ENCODE data around the gene PTPRM.
"Not testable (repeated sequence)": the region's sequence is repeated elsewhere in the genome, so short reads cannot be mapped to it uniquely, and the experiment has no call there.

Gene PTPRM

DNA sequence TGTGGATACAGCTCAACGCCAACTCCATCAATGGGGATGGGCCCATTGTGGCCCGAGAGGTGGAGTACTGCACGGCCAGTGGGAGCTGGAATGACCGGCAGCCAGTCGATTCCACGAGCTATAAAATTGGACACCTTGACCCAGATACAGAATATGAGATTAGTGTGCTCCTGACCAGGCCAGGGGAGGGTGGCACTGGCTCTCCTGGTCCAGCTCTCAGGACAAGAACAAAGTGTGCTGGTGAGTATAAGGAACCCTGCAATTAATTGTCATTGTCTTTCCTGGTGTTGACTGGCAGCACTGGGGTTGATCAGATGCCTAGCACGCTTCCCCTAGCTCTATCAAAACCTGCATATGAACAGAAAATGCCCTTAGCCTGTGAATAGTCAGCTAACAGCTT is 388.1 kb downstream of the PTPRM start:
- no peak for DNase-seq

DNA sequence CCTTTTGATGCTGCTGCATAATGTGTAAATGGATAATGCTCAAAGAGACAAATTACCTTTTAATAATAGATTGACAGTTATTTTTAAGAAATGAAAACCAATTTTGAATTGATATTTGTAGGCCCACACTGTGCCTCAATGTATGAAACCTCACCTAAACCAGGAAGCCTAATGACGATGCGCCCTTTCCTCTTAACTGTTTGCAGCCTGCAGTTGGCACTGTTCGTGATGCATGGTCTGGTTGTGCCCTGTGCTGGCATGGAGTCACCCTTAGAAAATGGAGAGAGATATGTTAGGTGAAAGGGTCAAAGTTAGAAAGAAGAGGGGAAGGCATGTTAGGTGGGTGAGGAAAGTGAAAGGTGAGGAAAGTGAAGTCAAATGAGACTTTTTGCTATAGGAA is 390.2 kb downstream of the PTPRM start:
- no peak for DNase-seq

DNA sequence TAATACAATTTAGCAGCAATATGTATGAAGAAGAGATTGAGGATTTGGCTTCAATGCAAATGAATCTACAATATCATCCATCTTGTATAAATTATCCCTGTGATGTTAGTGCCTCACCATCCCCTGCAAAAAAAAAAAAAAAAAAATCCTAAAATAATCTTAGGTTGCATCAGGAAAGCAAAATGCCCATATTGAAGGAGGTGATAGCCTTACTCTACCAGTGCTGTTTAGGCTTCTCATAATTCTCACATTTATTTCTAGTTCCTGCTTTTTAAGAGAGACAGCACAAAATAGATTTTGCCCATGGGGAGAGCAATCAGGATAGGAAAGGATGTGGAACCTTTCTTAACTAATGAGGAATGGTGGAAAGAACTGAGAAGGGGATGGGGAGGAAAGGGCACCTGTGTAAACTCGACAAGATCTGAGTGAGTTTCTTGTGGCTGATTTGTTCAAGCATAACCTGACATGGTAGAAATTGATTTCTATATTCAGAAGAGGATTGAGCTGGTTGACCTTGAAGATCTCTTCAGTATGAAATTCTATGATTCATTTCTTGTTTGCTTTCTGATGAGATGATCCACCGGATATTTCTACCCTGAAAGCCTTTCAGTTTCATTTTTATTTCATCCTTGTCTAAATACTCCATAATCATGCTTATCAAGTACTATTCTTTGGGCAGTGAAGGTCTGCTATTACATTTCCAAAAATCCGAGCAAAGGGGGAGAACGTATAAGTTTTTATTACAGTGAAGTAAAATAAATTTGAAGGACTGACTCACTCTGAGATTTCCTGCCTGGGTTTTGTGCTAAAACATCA is 391.2 kb downstream of the PTPRM start:
- no peak for DNase-seq

DNA sequence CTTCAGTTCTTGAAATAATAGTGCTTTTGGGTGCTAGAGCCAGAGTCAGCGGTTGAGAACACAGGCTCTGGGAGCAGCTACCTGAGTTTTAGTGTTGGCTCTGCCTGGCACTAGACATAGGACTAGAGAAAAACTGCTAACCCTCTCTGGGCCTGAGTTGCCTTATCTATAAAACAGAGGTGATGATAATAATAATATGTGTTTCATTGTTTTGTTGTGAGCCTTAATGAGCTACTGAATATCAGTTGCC is 391.7 kb downstream of the PTPRM start:
- no peak for DNase-seq

DNA sequence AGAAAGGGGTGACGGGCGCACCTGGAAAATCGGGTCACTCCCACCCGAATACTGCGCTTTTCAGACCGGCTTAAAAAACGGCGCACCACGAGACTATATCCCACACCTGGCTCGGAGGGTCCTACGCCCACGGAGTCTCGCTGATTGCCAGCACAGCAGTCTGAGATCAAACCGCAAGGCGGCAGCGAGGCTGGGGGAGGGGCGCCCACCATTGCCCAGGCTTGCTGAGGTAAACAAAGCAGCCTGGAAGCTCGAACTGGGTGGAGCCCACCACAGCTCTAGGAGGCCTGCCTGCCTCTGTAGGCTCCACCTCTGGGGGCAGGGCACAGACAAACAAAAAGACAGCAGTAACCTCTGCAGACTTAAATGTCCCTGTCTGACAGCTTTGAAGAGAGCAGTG is 399.6 kb downstream of the PTPRM start:
- DNase-seq = not testable (repeated sequence)

DNA sequence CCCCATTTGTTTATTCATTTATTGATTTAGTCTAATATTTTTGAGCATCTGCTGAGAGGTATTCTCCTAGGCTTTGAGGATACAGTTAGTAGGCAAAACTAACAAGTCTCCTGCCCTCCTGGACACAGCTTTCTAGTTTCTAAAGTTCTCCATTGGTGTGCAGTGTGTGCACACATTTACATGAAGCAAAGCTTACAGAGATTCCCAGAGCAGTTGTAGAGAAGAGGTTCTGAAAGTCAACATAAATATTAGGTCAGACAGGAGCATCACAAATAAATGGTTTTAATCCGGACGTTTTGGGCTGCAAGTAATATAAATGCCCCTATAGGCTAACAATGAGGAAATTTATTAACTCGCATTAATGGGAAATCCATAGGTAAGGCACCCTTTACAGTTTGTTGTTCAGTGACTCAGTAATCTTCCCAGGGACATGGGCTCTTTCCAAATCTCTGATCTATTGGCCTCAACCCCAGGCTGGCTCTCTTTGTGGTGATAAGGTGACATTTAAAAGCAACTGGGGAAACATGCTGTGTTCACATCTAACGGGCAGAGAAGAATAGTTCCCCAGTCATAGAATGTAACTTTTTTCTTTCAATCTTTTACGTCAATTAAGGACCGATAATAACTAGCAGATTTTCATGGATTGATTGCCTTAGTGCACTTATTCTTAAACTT is 407.2 kb downstream of the PTPRM start:
- DNase-seq = no peak

DNA sequence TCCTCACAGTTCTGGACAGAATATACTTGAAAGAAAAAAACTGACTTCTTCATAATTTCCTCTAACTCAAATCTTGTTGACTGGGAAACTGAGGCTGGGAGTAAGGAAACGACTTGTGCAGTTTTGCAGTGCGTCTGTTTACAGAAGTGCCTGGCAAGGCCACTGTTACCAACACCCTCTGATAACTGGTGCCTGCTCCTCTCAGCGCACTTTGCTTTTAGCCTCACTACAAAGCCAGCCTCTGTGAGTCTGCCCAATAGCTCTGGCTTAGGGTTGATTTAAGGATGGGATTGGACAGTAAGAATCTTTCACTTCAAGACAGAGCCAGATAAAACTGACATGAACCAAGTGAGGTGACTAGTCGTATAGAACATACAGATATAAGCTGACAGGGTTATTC is 410.8 kb downstream of the PTPRM start:
- no peak for DNase-seq

DNA sequence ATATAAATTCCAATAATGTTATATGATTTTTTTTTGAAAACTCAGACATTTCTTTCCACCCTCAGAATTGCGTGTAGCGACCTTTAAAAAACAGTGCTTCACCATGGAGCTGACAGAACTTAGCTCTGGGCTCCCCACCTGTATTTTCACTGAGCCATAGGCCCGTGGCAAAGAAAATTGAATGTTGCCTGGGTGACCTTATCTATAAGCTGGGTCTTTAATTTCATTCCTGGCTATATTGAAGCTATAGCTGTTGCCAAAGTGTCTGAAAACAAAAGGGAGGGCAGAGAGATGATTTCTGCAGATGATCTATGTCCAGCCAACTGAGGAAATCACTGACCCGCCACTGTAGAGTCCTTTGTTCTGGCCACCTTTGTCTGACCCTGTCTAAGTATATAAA is 411.7 kb downstream of the PTPRM start:
- no peak for DNase-seq

DNA sequence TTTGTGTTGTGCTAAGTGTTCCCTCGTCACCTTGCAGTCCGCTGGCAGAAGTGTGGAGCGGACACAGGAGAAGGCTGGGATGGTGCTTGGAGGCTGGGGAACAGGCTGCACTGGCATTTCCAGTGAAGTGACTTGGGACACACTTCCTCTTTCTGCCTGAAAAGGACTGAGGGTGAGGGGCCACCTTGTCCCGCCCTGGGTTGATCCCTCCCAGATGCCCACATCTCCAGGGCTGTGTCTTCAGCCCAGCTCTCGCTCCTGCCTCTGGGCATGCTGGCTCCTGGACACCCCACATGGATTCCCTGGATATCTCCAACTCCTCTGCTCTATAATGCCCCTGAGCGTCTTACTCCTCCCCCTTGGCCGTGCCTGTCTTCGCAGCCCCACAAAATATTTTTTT is 412.6 kb downstream of the PTPRM start:
- DNase-seq = no peak

DNA sequence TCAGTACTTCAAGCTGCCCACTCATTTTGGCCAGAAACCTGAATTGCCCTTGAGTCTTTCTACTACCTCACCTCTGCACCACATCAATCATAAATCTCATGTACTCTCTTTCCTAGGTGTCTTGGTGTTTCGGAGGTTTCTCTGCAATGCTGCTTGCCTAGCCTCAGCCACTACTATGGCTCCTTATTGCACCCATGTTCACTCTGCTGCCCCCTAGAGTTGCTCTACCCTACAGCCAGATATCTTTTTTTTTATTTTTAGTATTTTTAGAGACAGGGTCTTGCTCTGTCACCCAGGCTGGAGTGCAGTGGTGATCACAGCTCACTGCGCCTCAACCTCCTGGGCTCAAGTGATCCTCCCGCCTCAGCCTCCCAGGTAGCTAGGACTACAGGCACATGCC is 413.0 kb downstream of the PTPRM start:
- DNase-seq = no peak

DNA sequence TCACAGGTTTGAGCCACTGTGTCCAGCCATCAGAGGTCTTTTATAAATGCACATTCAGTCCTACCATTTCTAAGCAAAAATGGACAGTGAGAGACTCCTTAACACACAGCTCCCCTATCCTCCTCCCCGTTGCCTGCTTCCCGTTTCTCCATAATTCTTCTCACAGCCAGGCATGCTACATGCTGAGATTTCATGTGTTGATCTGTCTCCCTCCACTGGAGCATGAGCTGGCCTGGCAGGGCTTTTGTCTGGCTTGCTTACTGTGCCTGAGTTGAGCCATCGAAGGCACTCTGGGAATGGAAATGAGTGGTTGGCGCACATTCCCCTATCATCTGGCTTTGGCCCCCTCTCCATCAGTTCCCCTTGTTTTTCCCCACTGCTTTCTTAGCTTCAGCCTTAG is 413.5 kb downstream of the PTPRM start:
- DNase-seq = peak; percentile 43

DNA sequence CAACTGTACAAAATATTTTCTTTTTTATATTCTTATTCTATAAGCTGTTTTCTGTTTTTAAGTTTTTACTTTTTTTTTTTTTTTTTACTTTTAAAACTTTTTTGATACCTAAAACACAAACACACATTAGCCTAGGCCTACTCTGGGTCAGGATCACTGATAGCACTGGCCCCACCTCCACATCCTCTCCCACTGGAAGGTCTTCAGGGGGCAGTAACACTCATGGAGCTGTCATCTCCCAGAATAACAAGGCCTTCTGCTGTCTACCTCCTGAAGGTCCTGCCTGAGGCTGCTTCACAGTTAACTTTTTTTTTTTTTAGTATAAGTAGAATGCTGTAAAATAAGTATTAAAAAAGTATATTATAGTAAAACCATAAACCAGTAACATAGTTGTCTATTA is 415.1 kb downstream of the PTPRM start:
- no peak for DNase-seq

DNA sequence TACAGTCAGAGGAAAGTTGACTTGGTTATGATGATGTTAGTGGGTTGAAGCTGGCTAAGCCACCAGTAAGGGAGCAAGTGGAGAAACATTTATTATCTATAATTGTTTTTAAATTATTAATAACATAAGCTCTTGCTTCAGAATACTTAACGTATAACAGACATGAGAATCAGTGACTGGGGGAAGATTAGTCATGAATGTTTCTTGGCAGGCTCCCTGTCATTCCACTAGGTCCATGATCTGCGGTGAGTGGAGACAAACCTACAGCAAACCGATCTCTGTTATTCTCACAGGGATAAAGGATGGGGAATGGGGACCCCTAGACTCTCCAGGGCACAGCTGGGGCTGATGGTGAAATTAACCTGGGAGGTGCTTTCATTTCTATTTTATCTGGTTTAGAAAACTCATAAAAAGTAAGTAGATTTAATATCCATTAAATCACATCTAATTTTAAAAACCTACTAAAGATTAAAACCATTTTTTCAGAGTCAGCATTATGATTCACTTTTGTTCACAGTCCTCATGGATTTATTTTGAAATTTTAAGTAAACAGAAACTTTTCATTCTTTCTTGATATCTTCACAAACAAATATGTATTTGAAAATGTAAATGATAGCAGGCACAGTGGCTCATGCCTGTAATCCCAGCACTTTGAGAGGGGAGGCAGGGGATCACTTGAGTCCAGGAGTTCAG is 420.3 kb downstream of the PTPRM start:
- no peak for DNase-seq

DNA sequence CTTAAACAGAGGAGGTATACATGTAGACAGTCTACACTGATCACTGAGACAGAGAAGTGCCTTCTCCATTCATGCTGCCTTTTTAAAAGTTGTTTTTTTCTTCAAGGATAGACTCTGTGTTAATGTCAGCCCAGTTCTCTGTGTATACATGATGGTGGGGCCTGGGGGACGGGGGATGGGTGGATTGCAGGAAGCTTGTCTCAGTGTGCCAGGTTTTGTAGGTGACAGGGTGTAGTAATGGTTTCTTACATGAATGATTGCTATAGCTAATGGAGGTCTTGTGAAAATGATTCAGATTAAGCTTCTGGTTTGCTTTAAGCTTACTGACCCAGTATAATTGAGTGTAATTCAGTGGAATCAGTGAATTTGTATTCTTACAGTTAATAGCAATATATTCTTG is 423.6 kb downstream of the PTPRM start:
- no peak for DNase-seq

DNA sequence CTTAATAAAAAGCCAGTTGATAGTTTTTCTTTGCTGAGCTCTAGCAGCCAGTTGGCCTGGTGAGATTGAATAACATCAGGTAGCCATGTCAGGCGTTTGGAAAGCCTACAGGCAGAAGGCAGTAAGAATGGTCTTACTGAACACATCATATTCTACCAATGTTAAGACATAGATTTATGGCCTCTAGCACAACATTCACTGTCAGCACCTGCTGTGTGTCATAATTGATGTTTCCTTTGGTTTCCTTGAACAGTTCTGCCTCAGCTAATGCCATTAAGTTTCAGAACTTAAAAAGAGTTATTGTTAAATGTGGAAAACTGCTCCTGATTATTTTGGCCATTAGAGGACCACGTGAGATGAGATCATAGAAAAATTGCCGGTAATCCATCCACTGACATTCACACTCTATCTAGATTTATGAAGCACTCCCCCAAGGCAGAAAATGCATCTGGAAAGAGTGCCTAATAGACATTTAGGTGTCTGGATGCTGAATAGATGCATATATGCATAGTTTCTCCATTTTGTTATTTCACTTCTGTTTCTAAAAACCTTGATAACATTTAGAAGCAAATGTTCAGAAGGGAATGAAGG is 434.7 kb downstream of the PTPRM start:
- DNase-seq = no peak

DNA sequence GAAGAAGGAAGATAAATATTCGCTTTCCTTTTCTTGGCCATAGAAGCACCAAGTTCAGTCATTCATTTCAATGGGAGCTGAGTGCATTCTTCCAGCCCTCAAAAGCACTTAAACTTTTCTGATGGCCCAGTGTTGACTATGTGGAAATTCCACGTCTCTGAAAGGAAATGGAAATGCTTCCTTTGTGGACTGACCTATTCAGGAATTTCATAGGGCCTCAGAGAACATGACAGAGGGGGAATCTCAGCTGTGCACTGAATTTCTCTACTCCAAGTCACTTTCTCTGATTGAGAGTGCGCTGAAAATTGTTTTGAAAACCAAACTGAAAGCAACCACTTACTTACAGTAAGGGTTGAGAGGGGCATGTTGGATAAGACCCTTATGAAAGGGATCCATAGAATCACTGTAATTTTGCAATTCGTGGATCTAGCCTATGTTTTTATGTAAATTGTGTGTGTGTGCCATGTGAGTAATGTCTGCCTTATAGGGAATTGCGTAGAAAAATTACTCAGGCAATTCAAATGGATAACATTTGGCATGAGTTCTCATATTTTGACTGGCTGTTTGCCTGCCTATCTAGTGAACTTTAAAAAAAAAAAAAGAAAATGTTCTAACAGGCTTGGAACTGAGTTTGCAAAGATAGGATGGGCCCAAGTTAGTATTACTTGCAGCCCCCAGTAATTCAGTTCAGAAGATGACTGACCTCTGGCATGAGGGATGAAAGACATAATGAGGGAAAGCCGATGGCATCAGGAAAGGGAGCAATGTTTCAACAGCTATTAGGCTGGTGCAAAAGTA is 437.0 kb downstream of the PTPRM start:
- DNase-seq = no peak

DNA sequence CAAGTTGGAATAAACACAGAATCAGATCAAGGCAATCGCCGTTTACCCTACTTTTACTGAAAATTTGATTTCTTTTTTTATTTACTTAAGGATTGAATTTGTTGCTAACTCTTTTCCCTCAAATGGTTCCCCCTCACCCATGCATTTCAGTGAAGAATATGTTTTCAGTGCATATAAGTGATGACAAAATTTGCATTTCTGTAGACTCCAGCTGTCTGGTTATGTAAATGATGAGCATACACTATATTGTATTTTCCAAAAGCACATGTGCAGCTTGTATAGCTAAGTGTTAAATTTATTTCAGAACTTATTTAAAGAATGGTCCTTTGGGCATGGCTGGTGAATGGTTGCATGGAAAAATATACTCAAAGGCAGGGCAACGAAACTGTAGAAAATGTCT is 437.7 kb downstream of the PTPRM start:
- no peak for DNase-seq

DNA sequence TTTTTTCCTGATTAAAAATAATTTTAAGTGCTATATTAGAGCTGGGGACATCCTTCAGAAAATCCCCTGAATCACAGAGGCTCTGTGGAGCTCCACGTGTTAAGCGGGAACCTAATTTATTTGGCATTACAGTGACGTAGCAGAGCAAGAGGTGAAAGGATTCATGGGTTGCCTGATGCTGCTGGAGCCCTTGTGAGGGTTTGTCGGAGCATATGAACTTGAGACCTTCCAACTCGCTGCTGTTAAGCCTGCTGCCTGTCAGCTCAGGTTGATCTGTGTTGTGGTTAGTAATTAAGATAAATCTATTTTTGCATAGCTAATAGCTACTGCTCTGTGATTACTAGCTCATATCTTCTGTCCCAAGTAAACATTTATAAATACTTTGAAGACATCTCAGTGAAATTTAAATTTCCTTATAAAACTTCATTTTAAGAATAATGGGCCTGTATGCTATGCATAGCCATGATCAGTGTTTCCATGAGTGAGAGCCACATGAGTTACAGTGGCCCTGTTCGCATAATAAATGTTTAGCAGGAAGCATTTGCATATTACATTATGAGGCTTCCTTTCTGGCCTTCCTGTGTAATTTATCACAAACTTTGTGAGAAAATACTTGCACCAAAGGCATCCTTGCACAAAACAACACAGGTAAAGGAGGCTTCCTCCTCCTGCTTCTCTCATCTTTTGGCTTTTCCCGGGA is 438.9 kb downstream of the PTPRM start:
- DNase-seq = no peak

DNA sequence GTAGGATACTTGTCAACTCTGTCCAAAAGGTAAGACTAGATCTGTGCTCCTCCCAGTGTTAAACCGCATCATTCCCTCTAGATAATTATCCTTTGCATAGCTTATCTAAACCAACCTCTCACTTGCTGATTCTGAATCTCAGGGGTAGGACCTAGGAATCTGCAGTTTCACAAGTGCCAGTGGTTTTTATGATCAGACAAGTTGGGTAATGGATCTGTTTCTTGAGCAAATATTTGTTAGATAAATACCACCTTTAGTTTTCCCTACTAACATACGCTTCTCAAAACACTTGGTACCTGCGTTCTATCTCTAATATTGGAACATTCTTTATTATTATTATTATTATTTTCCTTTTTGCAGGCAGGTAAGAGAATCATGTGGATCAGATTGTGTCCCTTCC is 439.9 kb downstream of the PTPRM start:
- no peak for DNase-seq

DNA sequence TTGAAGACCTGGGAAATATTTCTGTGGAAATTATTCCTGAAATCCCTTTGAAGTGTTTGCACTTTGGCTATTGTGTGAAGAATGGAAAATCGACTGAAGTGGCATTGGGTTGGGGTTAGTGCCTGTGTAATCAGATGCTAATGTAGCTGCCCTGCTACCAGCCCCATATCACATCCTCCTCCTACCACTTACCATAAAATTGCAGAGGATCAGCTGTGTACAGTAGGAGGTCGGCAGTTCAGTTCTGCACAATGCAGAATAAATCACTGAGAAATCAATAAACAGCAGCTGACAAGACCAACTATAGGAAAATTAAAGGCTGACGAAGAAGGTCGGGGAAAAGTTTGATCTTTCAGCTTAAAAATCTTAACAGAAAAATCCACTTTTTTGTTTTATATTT is 440.9 kb downstream of the PTPRM start:
- DNase-seq = no peak

DNA sequence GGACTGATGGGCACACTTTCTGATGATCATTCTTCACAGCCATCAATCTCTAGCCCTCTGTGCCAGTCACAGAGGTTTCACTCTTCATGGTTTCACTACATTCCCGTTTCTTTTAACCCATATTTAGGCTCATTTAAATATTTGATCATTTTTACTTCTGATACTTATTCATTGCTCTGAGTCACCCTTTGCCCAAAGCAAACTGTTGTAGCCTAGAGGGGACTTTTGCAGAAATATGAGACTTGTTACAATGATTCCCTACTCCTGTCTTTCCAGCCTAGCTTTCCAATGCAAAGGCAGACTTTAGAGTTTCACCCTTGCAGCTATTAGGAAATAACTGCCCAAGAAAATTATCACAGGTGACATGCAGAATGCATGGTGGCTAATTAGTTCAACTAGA is 444.2 kb downstream of the PTPRM start:
- no peak for DNase-seq

DNA sequence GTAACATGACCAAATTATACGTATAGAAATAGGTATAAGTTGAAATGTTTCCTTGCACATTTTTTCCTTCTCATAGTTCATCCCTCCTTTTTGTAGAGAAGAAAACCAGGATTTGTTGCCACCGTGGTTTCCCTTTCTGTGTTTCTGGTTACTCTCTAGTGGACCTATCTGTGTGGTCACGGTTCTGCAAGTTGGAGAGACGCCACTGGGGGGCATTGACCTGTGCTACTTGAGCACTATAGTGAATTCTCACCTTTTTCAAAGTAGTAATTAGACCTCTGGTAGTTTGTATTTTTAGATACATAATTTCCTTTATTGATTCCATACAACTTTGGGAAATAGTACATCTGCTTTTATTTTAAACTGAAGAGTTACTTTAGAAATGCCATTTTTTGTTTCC is 444.8 kb downstream of the PTPRM start:
- DNase-seq = no peak

Data from retina (tissue), 1 donor.